Sigmoid colon (tissue), 7 donors: Measurements from ENCODE around the gene UNKL. TPM values are rescaled to one million over a fixed set of nuclear protein-coding genes. Genes with fewer than 3 reads are reported as not detected.

Source experiments
- DNase-seq: peaks from one replicate; pipeline ENCODE4 v3.0.0-alpha.2; 2019
- H3K27ac ChIP-seq, 4 donors: fragments of 200-600 bp; sonication (generic); one replicate each; pipeline ENCODE4 v1.5.1; 2016 to 2019; ENCODE audit warnings: mild to moderate bottlenecking in 1 of 4
- H3K27me3 ChIP-seq, 3 donors: fragments of 200-600 bp; sonication (generic); one replicate each; pipeline ENCODE4 v1.5.1; 2019; ENCODE audit warnings: mild to moderate bottlenecking in 1 of 3
- H3K36me3 ChIP-seq, 4 donors: fragments of 200-600 bp; sonication (generic); one replicate each; pipeline ENCODE4 v1.5.1; 2016 to 2019
- H3K4me1 ChIP-seq, 4 donors: fragments of 200-600 bp; sonication (generic); one replicate each; pipeline ENCODE4 v1.5.1; 2017 to 2019
- H3K4me3 ChIP-seq, 4 donors: fragments of 200-600 bp; sonication (generic); one replicate each; pipeline ENCODE4 v1.5.1; 2017 to 2019; ENCODE audit warnings: mild to moderate bottlenecking in 2 of 4, moderate library complexity in 1 of 4
- H3K9me3 ChIP-seq, 4 donors: fragments of 200-600 bp in 3 of 4; sonication (generic) in 3 of 4; one replicate each; pipeline versions ENCODE4 v1.5.1 to v1.6.1; 2013 to 2019
- EP300 ChIP-seq, 4 donors: sonication (generic); formaldehyde crosslinking; IDR thresholded peaks; one replicate each; pipeline ENCODE4 v1.6.1; 2017; ENCODE audit warnings: antibody characterized with exemption in 4 of 4
- POLR2A ChIP-seq, 2 donors: fragments of 450-650 bp; IDR thresholded peaks; one replicate each; pipeline ENCODE4 v1.6.1; 2016; ENCODE audit warnings: antibody characterized with exemption in 2 of 2, mild to moderate bottlenecking in 2 of 2, moderate library complexity in 2 of 2
- POLR2AphosphoS5 ChIP-seq, 4 donors: sonication (generic); formaldehyde crosslinking; IDR thresholded peaks; one replicate each; pipeline ENCODE4 v1.6.1; 2017; ENCODE audit warnings: antibody characterized with exemption in 4 of 4
- WGBS, 2 donors: extraction: QIAGEN DNeasy Blood & Tissue Kit; methylation state at CpG; one replicate each; pipeline ENCODE4 v1.1.7; 2013; 5-methylcytosine and 5-hydroxymethylcytosine counted together
- intact Hi-C: fragments of 100-400 bp; cut with DNase I; formaldehyde crosslinking; loops from one replicate; pipeline ENCODE4 v1.15.1; 2023
- polyA plus RNA-seq, 3 donors: library from polyadenylated mRNA; stranded (reverse); fragments of 200-250 nt; gene quantifications; one replicate each; pipeline ENCODE4 v1.2.3, GENCODE V29; 2013
- total RNA-seq, 4 donors: library from RNA; depleted of rRNA; stranded (reverse); fragments of >200 nt; gene quantifications; one replicate each; pipeline ENCODE4 v1.1.0, GENCODE V29; 2016
- TF ChIP-seq, protein P1 (sequence below), 4 experiments: fragments of 450-650 bp in 3 of 4; fragments of 200-600 bp in 1 of 4; IDR thresholded peaks; one replicate each; pipeline ENCODE4 v1.5.1; 2016 to 2019; ENCODE audit warnings: antibody characterized with exemption in 4 of 4, mild to moderate bottlenecking in 3 of 4, moderate library complexity in 2 of 4
- donor health status: healthy with polysubstance abuse.
- donor health status: Bipolar disorder and iron deficiency.
- donor health status: healthy.

Gene UNKL
- total and polyA plus RNA-seq, 7 donors, result 2.1 to 29.1 (median 19.6) TPM

DNA sequence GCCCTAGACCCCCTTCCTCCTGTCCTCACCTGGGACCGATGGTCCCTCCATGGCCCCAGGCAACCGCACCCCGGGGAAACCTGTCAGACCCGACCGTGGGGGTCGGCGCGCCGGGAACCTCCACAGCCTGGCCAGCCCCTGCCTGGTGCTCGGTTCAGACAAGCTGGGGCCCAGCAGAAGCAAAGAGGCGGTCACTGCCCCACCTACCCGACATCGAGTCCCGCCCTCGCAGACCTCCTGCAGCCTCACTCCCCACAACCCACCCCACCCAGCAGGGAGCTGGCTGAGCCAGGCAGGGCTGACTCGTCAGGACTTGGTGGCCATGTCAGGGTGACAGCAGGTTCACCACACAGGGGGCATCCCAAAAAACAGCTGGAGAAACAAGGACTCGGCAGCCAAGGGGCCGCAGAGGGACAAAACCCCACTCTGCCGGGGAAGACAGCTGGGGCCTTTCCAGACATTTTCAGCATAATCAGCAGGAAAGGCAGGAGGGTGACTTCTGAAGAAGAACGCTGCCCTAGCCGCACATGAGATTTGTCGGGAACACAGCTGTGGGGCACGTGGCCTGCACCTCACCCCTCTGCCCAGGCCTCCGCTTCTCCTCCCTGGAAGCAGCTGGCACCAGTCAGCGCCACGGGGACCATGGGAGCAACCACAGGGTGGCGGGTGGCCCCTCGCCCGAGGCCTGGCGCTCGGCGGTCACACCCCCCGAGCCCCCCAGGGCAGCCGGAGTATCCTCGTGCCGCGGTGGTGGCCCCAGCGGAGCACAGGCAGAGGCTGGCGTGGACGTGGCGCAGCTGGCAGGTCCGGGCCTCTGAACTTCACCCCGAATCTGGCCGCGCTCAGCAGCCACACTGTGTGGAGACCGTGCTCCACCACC is 39.8 kb downstream of the UNKL start:
- H3K36me3 ChIP-seq, result peaks cover 5 to 33% (median 6%) of the 10 kb centered on the region in 4 donors

DNA sequence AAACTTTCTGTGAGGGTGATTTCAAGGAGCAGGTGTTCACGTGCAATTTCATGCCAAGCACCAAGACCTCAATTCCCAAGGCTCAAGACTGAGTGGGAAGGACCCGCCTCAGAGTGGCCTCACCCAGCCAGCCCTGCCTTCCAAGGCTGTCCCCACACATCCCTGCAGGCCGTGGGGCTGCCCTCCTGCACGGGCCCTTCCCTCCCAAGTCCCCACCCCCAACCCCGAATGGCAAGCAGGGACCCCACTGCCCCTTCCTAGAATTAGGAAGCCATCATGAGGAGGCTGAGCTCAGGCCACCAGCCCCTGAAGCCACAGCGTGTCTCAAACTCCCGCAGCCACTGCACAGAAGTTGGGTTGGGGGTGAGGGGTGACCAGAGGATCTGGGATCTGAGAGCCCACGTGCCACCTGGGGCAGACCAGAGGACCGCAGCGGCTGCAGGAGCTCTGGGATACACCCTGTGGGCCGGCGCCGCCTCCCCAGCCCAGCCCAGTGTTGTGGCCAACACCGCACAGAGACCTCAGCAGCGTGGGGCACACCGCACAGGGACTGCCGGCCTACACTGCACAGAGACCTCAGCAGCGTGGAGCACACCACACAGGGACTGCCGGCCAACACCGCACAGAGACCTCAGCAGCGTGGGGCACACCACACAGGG is 42.1 kb downstream of the UNKL start:
- H3K27ac ChIP-seq, result no peak overlapping the region
- TF ChIP-seq POLR2AphosphoS5 (IDR thresholded peaks at IDR 0.05) (no peak), POLR2A (IDR thresholded peaks at IDR 0.05) (no peak), EP300 (IDR thresholded peaks at IDR 0.05) (no peak)
- TF ChIP-seq, protein P1, sequence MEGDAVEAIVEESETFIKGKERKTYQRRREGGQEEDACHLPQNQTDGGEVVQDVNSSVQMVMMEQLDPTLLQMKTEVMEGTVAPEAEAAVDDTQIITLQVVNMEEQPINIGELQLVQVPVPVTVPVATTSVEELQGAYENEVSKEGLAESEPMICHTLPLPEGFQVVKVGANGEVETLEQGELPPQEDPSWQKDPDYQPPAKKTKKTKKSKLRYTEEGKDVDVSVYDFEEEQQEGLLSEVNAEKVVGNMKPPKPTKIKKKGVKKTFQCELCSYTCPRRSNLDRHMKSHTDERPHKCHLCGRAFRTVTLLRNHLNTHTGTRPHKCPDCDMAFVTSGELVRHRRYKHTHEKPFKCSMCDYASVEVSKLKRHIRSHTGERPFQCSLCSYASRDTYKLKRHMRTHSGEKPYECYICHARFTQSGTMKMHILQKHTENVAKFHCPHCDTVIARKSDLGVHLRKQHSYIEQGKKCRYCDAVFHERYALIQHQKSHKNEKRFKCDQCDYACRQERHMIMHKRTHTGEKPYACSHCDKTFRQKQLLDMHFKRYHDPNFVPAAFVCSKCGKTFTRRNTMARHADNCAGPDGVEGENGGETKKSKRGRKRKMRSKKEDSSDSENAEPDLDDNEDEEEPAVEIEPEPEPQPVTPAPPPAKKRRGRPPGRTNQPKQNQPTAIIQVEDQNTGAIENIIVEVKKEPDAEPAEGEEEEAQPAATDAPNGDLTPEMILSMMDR (IDR thresholded peaks at IDR 0.05), result no peak
- H3K36me3 ChIP-seq, result peaks cover 6 to 46% (median 10%) of the 10 kb centered on the region in 4 donors
- 92 to 95% methylated on average over 18 of the region's 21 CpGs for WGBS, 2 donors
- H3K4me3 ChIP-seq, result no peak overlapping the region
- H3K9me3 ChIP-seq, result no peaks in the 10 kb centered on the region
- H3K4me1 ChIP-seq, result no peaks in the 10 kb centered on the region
- H3K27me3 ChIP-seq, result no peaks in the 10 kb centered on the region
- DNase-seq, result no peak
- intact Hi-C loops, result no loop called here

More for the DNA sequence above, 39.8 kb downstream of the UNKL start:
- TF ChIP-seq POLR2AphosphoS5 (IDR thresholded peaks at IDR 0.05) (no peak), EP300 (IDR thresholded peaks at IDR 0.05) (no peak), POLR2A (IDR thresholded peaks at IDR 0.05) (no peak)
- TF ChIP-seq, protein P1 (IDR thresholded peaks at IDR 0.05), result no peak
- no peaks in the 10 kb centered on the region for H3K9me3 ChIP-seq
- 95% methylated on average over 46 of the region's 46 CpGs for WGBS, 2 donors
- intact Hi-C loops, result no loop called here
- DNase-seq, result no peak
- no peak overlapping the region for H3K27ac ChIP-seq
- peaks cover 0 to 19% (median 16%) of the 10 kb centered on the region in 4 donors for H3K4me1 ChIP-seq
- H3K27me3 ChIP-seq, result no peaks in the 10 kb centered on the region
- H3K4me3 ChIP-seq, result no peak overlapping the region

DNA sequence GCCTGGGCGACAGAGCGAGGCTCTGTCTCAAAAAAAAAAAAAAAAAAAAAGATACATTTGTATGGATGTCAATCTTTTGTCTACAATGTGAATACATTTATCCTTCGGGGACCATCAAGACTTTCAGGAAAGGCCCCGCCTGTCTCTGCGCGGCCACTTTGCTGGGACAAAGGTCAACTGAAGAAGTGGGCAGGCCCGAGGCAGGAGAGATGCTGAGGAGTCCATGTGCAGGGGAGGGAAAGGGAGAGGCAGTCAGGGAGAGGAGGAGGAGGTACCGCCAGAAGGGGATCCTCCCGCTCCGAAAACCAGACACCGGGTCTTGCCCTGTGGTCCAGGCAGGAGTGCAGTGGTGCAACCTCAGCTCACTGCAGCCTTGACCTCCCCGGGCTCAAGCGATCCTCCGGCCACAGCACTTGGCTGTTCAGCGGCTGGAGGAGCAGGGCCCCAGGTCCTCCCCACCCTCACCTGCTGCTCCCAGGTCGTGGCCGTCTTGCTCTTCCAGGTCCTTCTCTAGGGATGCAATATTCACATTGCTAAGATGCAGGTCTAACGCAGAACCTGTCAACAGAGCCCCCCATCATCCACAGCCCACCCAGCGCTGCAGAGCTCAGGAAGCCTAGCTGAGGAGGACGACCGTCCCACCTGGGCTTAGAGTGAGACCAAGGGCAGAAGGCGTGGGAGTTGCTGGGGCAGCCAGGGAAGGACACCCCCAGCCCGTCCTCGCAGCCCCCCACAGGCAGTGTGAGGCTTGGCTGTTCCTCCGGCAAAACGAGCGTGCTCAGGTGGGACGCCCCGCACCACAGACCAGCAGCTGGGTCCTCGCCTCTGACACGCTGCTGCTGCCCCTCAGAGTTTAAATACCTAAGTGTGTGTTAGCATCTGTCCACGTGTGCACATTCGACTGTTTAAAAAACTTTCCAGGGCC is 43.2 kb downstream of the UNKL start:
- Histone ChIP-seq H3K9me3 (no peaks in the 10 kb centered on the region), H3K4me3 (no peak overlapping the region), H3K36me3 (peaks cover 9 to 56% (median 12%) of the 10 kb centered on the region in 4 donors), H3K4me1 (no peaks in the 10 kb centered on the region), H3K27me3 (no peaks in the 10 kb centered on the region), H3K27ac (no peak overlapping the region)
- no peak for DNase-seq
- TF ChIP-seq POLR2A (IDR thresholded peaks at IDR 0.05) (no peak), EP300 (IDR thresholded peaks at IDR 0.05) (no peak), POLR2AphosphoS5 (IDR thresholded peaks at IDR 0.05) (no peak)
- TF ChIP-seq, protein P1 (IDR thresholded peaks at IDR 0.05), result no peak
- 86 to 92% methylated on average over 33 of the region's 33 CpGs for WGBS, 2 donors
- intact Hi-C loops, result no loop called here

DNA sequence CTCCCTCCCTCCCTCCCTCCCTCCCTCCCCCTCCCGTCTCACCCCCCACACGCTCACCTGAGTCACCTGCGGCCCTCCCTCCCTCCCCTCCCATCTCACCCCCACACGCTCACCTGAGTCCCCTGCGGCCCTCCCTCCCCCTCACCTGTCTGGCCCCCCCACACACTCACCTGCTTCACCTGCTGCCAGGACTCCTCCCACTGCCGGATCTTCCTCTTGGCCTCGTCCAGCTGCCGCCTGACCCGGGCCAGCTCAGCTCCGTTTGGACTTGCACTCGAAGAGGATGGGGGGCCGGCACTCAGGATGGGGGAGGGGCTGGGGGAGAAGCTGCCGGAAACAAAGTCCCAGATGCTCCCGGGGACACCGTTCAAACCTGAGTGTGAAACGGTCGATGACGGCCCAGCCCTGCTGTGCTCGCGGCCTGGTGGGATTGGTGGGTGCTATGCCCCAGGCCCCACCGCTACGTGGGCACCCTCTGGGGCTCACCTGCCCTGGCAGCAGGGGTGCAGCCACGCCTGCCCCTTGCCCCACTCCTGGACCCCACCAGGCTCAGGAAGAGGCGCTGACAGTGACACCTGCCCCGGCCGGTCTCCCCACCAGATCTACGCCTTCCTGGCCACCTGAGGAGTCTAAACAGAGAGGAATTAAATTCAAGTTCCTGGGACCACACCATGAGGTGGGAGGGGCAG is 46.9 kb downstream of the UNKL start:
- H3K36me3 ChIP-seq, result peaks cover 11 to 75% (median 31%) of the 10 kb centered on the region in 4 donors

More for the DNA sequence above, 46.9 kb downstream of the UNKL start:
- 82 to 88% methylated on average over 27 of the region's 27 CpGs for WGBS, 2 donors
- intact Hi-C loops, result no loop called here
- Histone ChIP-seq H3K4me1 (no peaks in the 10 kb centered on the region), H3K4me3 (no peak overlapping the region), H3K27ac (no peak overlapping the region), H3K9me3 (no peaks in the 10 kb centered on the region), H3K27me3 (no peaks in the 10 kb centered on the region)
- TF ChIP-seq POLR2AphosphoS5 (IDR thresholded peaks at IDR 0.05) (no peak), POLR2A (IDR thresholded peaks at IDR 0.05) (no peak), EP300 (IDR thresholded peaks at IDR 0.05) (no peak)
- TF ChIP-seq, protein P1 (IDR thresholded peaks at IDR 0.05), result no peak
- no peak for DNase-seq
